Colonic mucosa (tissue), 4 donors: ENCODE data around the gene IDUA. TPM values are rescaled to one million over a fixed set of nuclear protein-coding genes. Genes with fewer than 3 reads are reported as not detected.

ENCODE experiments used
- DNase-seq: peaks from one replicate; pipeline ENCODE4 v3.0.0-alpha.2; 2020
- H3K27ac ChIP-seq: fragments of 200-600 bp; one replicate; pipeline ENCODE4 v1.8.0; 2021
- H3K27me3 ChIP-seq: fragments of 200-600 bp; one replicate; pipeline ENCODE4 v1.8.0; 2021
- H3K36me3 ChIP-seq: fragments of 200-600 bp; one replicate; pipeline ENCODE4 v1.8.0; 2021
- H3K4me1 ChIP-seq: fragments of 200-600 bp; one replicate; pipeline ENCODE4 v1.8.0; 2021; ENCODE audit warnings: mild to moderate bottlenecking
- H3K4me3 ChIP-seq: fragments of 200-600 bp; one replicate; pipeline ENCODE4 v1.8.0; 2021
- H3K9ac ChIP-seq, 2 donors: one replicate each; pipeline ENCODE4 v1.7.0; 2013; ENCODE audit warnings: control low read depth in 2 of 2, low read depth in 2 of 2, low read length in 2 of 2
- H3K9me3 ChIP-seq: fragments of 200-600 bp; one replicate; pipeline ENCODE4 v1.8.0; 2021
- CTCF ChIP-seq: fragments of 200-600 bp; IDR thresholded peaks from one replicate; pipeline ENCODE4 v1.8.0; 2022; ENCODE audit warnings: antibody characterized with exemption, mild to moderate bottlenecking
- intact Hi-C: fragments of 100-400 bp; cut with DNase I; formaldehyde crosslinking; loops from one replicate; pipeline ENCODE4 v1.14.1; 2022
- total RNA-seq, 2 donors: library from RNA; stranded (reverse); fragmentation: NEBNext Ultra II Directional in 1 of 2; extraction: Animal tissue kit (Norgen Biotek cat#: 25700) in 1 of 2; gene quantifications; one replicate each; pipeline ENCODE4 v1.2.1, GENCODE V29; 2021
- donor health status: healthy.
- donor health status: DM: no; HTN: no; CAD: no.
- donor health status: DM: no; HTN: no; CAD: no.

The IDUA gene
- total RNA-seq, 2 donors from 2014 or later = 18.8 to 22.4 TPM

GRCh38 chr4:991451-992296, 4.8 kb downstream of the IDUA start:
- Histone ChIP-seq H3K27ac (peak overlapping the region; percentile 91), H3K36me3 (no peaks in the 10 kb centered on the region), H3K4me3 (no peak overlapping the region), H3K9me3 (no peaks in the 10 kb centered on the region), H3K27me3 (peaks cover 2% of the 10 kb centered on the region), H3K9ac (peak overlapping the region; percentile 66 to 78), H3K4me1 (peaks cover 11% of the 10 kb centered on the region)
- no peak for TF ChIP-seq CTCF
- no peak for DNase-seq
- intact Hi-C loops = no loop called here

- peaks cover 10% of the 10 kb centered on the region for H3K27me3 ChIP-seq
- H3K9ac ChIP-seq = peak overlapping the region; percentile 66 to 78
These were observed 5.7 kb downstream of the IDUA start for GRCh38 chr4:992297-993110.

GRCh38 chr4:993111-994029, 6.5 kb downstream of the IDUA start, which contains the start of gene SLC26A1:
SLC26A1 (minus strand) TSS chr4:993404; CDS start chr4:991703, 1,701 bp downstream.
- Histone ChIP-seq H3K9ac (peak within 1 kb of the TSS; percentile 66 to 78), H3K4me3 (peak within 1 kb of the TSS; percentile 4), H3K4me1 (peaks cover 8% of the 10 kb centered on the region), H3K9me3 (no peaks in the 10 kb centered on the region), H3K27ac (peak within 1 kb of the TSS; percentile 91), H3K36me3 (no peaks in the 10 kb centered on the region), H3K27me3 (peaks cover 19% of the 10 kb centered on the region)
- peak; percentile 68 for DNase-seq
- no peak for TF ChIP-seq CTCF
- intact Hi-C loops = no loop called here

More at GRCh38 chr4:992297-993110, 5.7 kb downstream of the IDUA start:
- TF ChIP-seq CTCF = no peak
- peak overlapping the region; percentile 4 for H3K4me3 ChIP-seq
- H3K4me1 ChIP-seq = peaks cover 9% of the 10 kb centered on the region
- peak; percentile 93 for DNase-seq
- intact Hi-C loops = no loop called here
- H3K27ac ChIP-seq = peak overlapping the region; percentile 91
- H3K36me3 ChIP-seq = no peaks in the 10 kb centered on the region
- H3K9me3 ChIP-seq = no peaks in the 10 kb centered on the region

- H3K4me1 ChIP-seq = peaks cover 8% of the 10 kb centered on the region
- intact Hi-C loops = no loop called here
- DNase-seq = no peak
These were observed 8.6 kb downstream of the IDUA start for GRCh38 chr4:995311-996026.

More at GRCh38 chr4:995311-996026, 8.6 kb downstream of the IDUA start:
- Histone ChIP-seq H3K9ac (no peak overlapping the region), H3K27ac (no peak overlapping the region), H3K9me3 (no peaks in the 10 kb centered on the region), H3K4me3 (no peak overlapping the region), H3K36me3 (no peaks in the 10 kb centered on the region), H3K27me3 (peaks cover 27% of the 10 kb centered on the region)
- no peak for TF ChIP-seq CTCF
